Right ventricle myocardium inferior (tissue), 1 donor: Measurements from ENCODE around the gene NIPSNAP2. TPM values are rescaled to one million over a fixed set of nuclear protein-coding genes. Genes with fewer than 3 reads are reported as not detected.
"Not testable (repeated sequence)": the region's sequence is repeated elsewhere in the genome, so short reads cannot be mapped to it uniquely, and the experiment has no call there.

Experiments used
- ATAC-seq: fragments of 200-7000 bp; cut with Tn5 transposase; one replicate; pipeline ENCODE4 v1.9.1; 2020; ENCODE audit warnings: mild to moderate bottlenecking, moderate library complexity
- DNase-seq: peaks from one replicate; pipeline ENCODE4 v3.0.0; 2021; ENCODE audit errors: missing footprints
- intact Hi-C: fragments of 100-400 bp; cut with DNase I; formaldehyde crosslinking; loops from one replicate; pipeline ENCODE4 v1.11.0; 2022
- total RNA-seq: library from RNA; stranded (reverse); fragmentation: NEBNext Ultra II Directional; extraction: Animal tissue kit (Norgen Biotek cat#: 25700); gene quantifications from one replicate; pipeline ENCODE4 v1.2.1, GENCODE V29; 2021
- donor health status: DM: no; HTN: yes; CAD: no; lungs with severe emphysema.

The NIPSNAP2 gene
- total RNA-seq, 1 donor from 2014 or later, result 348 TPM

DNA sequence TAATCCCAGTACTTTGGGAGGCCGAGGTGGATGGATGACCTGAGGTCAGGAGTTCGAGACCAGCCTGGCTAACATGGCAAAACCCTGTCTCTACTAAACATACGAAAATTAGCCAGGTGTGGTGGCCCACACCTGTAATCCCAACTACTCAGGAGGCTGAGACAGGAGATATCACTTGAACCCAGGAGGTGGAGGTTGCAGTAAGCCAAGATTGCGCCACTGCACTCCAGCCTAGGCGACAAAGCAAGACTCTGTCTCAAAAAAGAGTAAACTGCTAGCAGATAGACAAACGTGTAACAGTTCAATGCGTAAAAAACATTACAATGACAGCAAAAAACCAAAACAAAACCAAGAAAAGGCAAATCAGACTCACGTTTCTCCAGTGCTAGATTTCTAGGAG is 67.2 kb downstream of the NIPSNAP2 start:
- DNase-seq, intact Hi-C loops, ATAC-seq: not testable (repeated sequence)

DNA sequence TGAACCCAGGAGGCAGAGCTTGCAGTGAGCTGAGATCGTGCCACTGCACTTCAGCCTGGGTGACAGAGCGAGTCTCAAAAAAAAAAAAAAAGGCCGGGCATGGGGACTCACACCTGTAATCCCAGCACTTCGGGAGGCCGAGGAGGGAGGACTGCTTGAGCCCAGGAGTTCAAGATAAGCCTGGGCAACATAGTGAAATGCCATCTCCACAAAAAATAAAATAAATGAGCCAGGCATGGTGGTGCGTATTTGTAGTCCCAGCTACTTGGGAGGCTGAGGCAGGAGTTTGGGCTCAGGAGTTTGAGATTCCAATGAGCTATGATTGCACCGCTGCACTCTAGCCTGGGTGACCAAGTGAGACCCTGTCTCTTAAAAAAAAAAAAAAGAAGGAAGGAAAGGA is 68.2 kb downstream of the NIPSNAP2 start:
- ATAC-seq, intact Hi-C loops, DNase-seq: not testable (repeated sequence)

DNA sequence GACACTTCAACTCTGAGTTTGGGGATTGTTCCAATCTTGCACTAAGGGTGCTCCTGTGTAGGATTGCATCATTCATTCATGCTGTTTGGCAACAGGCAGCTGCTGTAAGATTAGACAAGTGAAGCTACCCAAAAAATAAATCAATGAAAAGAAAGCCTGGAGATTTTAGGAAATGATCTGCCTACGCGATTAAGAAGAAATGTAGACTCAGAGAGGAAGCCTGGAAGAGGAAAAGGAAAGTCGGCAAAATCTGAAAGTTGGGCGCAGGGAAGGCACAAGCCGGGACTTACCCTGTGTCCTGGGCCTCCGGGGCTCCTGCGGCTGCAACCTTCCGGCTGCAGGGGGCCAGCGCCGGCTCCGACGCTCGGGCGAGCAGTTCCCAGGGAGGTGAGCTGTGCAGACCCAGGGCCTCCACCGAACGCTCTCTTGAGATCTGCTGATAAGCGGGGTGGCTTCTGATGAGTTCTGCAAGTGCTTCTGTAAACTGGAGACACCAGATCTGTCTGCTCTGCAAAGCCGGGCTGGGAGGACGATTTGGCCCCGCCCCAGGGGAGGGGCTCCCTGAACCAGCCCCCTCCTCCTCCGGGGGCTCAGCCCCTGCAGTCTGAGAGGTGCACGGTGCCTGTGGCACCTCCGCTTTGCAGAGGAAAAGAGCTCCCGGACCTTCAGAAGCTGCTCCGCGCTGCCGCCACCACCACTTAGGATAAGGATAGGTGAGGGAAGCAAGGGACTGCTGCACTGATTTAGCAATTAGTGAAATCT is 69.5 kb downstream of the NIPSNAP2 start:
- ATAC-seq (peak; percentile 78), DNase-seq (peak; percentile 75)
- intact Hi-C loops, result no loop called here

DNA sequence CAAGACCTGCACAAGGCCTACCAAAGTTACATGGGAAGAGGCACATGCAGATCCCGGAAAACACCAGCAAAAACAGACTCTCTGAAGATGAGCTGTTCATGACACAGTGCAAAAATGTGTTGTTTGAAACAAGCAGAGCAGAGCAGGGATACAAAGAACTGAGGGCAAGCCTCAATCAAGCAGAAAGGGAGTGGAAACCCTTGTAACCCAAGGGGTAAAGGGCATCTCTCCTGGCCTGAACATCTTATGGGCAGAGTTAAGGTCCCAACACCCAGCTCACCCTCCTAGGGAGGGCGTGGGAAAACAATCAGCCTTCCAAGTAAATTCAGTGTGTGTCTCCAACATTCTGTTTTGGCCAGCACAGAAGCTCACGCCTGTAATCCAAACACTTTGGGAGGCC is 76.3 kb downstream of the NIPSNAP2 start:
- no peak for DNase-seq
- intact Hi-C loops, result no loop called here
- no peak for ATAC-seq

DNA sequence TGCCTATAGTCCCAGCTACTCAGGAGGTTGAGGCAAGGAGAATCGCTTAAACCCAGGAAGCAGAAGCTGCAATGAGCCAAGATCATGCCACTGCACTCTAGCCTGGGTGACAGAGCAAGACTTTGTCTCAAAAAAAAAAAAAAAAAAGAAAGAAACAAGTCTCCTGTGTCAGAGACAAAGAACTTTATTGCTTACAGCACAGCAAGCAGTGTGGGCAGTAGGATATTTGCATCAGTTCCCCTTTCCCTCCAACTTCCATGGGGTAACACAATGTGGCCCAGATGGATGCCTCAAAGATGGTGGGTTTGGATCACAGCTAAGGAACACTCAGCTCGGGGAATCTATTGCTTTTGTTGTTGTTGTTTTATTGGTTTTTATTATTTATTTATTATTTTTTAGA is 81.4 kb downstream of the NIPSNAP2 start:
- ATAC-seq, DNase-seq, intact Hi-C loops: not testable (repeated sequence)

DNA sequence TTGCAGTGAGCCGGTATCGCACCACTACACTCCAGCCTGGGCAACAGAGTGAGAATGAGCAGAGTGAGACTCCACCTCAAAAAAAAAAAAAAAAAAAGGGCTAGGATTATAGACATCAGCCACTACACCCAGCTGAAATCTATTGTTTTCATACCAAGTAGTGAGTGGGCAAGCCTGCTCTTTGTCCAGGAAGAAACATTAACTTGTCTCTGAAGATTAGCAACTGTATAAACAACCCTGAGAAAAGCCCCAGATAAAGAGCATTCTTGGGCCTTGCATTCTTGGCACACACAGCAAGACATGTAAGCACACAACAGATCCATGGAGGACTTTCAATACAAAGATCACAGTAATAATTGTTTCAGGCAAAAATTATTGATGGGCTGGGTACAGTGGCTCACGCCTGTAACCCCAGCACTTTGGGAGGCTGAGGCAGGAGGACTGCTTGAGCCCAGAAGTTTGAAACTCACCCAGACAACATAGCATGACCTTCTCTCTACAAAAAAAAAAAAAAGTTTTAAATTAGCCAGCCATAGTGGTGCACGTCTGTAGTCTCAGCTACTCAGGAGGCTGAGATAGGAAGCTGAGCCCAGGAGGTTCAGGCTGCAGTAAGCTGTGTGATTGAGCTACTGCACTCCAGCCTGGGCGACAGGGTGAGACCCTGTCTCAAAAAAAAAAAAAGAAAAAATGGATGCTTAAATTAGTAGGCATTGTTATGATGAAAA is 82.5 kb downstream of the NIPSNAP2 start:
- intact Hi-C loops, result no loop called here

DNA sequence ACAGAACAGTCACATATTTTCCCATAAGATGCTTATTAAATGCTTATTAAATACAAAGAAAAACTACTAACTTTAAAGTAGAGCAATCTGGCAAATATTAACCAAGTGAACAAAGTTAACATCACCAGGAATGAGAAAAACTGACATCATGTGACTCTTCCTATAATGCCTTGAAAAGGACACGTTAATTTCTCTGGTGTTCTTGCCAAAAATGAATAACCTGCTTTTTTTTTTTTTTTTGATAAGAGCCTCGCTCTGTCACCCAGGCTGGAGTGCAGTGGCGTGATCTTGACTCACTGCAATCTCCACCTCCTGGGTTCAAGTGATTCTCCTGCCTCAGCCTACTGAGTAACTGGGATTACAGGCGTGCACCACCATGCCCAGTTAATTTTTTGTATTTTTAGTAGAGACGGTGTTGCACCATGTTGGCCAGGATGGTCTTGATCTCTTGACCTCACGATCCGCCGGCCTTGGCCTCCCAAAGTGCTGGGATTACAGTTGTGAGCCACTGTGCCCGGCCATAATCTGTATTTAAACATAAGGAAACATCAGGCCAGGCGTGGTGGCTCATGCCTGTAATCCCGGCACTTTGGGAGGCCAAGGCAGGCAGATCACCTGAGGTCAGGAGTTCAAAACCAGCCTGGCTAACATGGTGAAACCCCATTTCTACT is 83.2 kb downstream of the NIPSNAP2 start:
- ATAC-seq, DNase-seq, intact Hi-C loops: not testable (repeated sequence)

More for the DNA sequence above, 82.5 kb downstream of the NIPSNAP2 start:
- ATAC-seq (no peak), DNase-seq (no peak)

DNA sequence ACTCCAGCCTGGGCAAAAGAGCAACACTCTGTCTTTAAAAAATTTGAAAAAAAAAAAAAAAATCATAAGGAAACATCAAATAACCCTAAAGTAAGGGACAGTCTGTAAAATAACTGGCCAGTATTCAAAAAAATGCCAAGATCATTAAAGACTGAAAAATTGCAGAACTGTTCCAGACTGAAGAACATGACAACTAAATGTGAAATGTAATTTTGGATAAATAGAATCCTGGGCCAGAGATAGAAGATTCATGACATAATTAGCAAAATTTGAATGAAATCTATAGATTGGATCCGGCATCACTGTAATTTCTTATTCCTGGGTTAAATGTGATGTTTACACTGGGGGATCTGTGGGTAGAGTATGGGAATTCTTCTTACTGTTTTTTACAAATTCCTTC is 83.9 kb downstream of the NIPSNAP2 start:
- no peak for DNase-seq
- intact Hi-C loops, result no loop called here
- no peak for ATAC-seq

DNA sequence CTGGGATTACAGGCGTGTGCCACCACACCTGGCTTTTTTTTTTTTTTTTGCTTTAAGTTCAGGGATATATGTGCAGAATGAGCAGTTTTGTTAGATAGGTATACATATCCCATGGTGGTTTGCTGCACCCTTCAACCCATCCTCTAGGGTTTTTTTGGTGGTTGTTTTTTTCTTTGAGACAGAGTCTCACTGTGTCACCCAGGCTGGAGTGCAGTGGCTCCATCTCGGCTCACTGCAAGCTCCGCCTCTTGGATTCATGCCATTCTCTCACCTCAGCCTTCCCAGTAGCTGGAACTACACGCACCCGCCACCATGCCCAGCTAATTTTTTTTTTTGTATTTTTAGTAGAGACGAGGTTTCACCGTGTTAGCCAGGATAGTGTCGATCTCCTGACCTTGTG is 84.4 kb downstream of the NIPSNAP2 start:
- DNase-seq, ATAC-seq, intact Hi-C loops: not testable (repeated sequence)

Other genes starting within 250 kb of the NIPSNAP2 start
- not detected for gene SEPTIN14, start 101.8 kb upstream of the NIPSNAP2 start, total RNA-seq
- gene ZNF713, start 77.1 kb upstream of the NIPSNAP2 start, total RNA-seq, result 2.9 TPM
- 20.8 TPM for gene MRPS17, start 12.7 kb upstream of the NIPSNAP2 start, total RNA-seq
- 10.6 TPM for gene PSPH, start 86.9 kb downstream of the NIPSNAP2 start, total RNA-seq
- 67.9 TPM for gene CCT6A, start 87.2 kb downstream of the NIPSNAP2 start, total RNA-seq
- 33.1 TPM for gene SUMF2, start 99.7 kb downstream of the NIPSNAP2 start, total RNA-seq
- gene PHKG1, start 128.4 kb downstream of the NIPSNAP2 start, total RNA-seq, result 31.2 TPM
- gene CHCHD2, start 141.9 kb downstream of the NIPSNAP2 start, total RNA-seq, result 493 TPM
- not detected for gene NUPR2, start 151.8 kb downstream of the NIPSNAP2 start, total RNA-seq